HepG2 (cell line): Measurements from ENCODE around the gene FIBP. TPM values are rescaled to one million over a fixed set of nuclear protein-coding genes. Genes with fewer than 3 reads are reported as not detected.

Experiments used
- CC2D1A ChIP-seq: sonication (generic); formaldehyde crosslinking; IDR thresholded peaks from 2 replicates; pipeline ENCODE4 v1.8.1; 2023; ENCODE audit warnings: mild to moderate bottlenecking, missing genetic modification reagents
- EEA1 ChIP-seq: sonication (generic); formaldehyde crosslinking; IDR thresholded peaks from 2 replicates; pipeline ENCODE4 v1.5.1; 2020; ENCODE audit warnings: mild to moderate bottlenecking, missing genetic modification reagents, borderline replicate concordance
- GLMP ChIP-seq: sonication (generic); formaldehyde crosslinking; IDR thresholded peaks from 2 replicates; pipeline ENCODE4 v1.9.0; 2021; ENCODE audit warnings: missing genetic modification reagents, mild to moderate bottlenecking, borderline replicate concordance
- HNRNPH1 ChIP-seq: fragments of 200-400 bp; formaldehyde crosslinking; optimal IDR thresholded peaks from 2 replicates; pipeline ENCODE3; 2017; ENCODE audit warnings: mild to moderate bottlenecking, low read depth, low read length
- KLF15 ChIP-seq: sonication (generic); formaldehyde crosslinking; IDR thresholded peaks from 2 replicates; pipeline ENCODE4 v1.8.1; 2023; ENCODE audit warnings: borderline replicate concordance, mild to moderate bottlenecking, inconsistent platforms, missing genetic modification reagents, mixed read lengths
- RCOR2 ChIP-seq: IDR thresholded peaks from 2 replicates; pipeline ENCODE4 v1.6.1; 2016; ENCODE audit warnings: missing biosample characterization, missing genetic modification reagents
- SP2 ChIP-seq: sonication (generic); formaldehyde crosslinking; IDR thresholded peaks from 2 replicates; pipeline ENCODE4 v1.5.1; 2020; ENCODE audit warnings: mild to moderate bottlenecking, missing genetic modification reagents
- TMF1 ChIP-seq: sonication (generic); formaldehyde crosslinking; IDR thresholded peaks from 2 replicates; pipeline ENCODE4 v1.8.1; 2022; ENCODE audit warnings: low read depth, missing genetic modification reagents
- ZNF205 ChIP-seq: IDR thresholded peaks from 2 replicates; pipeline ENCODE4 v1.6.1; 2018; ENCODE audit warnings: missing biosample characterization, missing genetic modification reagents
- ZNF329 ChIP-seq: sonication (generic); formaldehyde crosslinking; IDR thresholded peaks from 2 replicates; pipeline ENCODE4 v1.9.0; 2021; ENCODE audit warnings: low read depth, mild to moderate bottlenecking, missing genetic modification reagents
- ZNF567 ChIP-seq: sonication (generic); formaldehyde crosslinking; IDR thresholded peaks from 2 replicates; pipeline ENCODE4 v1.8.1; 2023; ENCODE audit warnings: mild to moderate bottlenecking, missing genetic modification reagents, borderline replicate concordance
- polyA plus RNA-seq, 8 experiments: library from polyadenylated mRNA; depleted of rRNA in 3 of 8; stranded (reverse) in 7 of 8; unstranded in 1 of 8; fragments of >200 nt; fragmentation: Illumina TruSeq in 4 of 8; extraction: Trizol in 4 of 8; gene quantifications; 2 replicates each; pipeline versions ENCODE4 v1.2.1 to v1.2.3, GENCODE V29; 2011 to 2016; ENCODE audit warnings: low read depth in 4 of 8, missing spikeins in 1 of 8, mixed read lengths in 1 of 8; ENCODE audit not compliant: insufficient read depth in 1 of 8
- total RNA-seq, 5 experiments: library from RNA; depleted of rRNA; stranded (reverse); fragments of >200 nt; fragmentation: Illumina TruSeq; extraction: Trizol; gene quantifications; 2 replicates each; pipeline ENCODE4 v1.2.3, GENCODE V29; 2016; ENCODE audit warnings: low read depth in 1 of 5
- TF ChIP-seq, protein P1 (sequence below): sonication (generic); formaldehyde crosslinking; IDR thresholded peaks from 2 replicates; pipeline ENCODE4 v1.4.0; 2020; ENCODE audit warnings: mild to moderate bottlenecking, missing genetic modification reagents
- TF ChIP-seq, protein P2 (sequence below): sonication (generic); formaldehyde crosslinking; IDR thresholded peaks from 2 replicates; pipeline ENCODE4 v1.4.0; 2020; ENCODE audit warnings: missing genetic modification reagents
- TF ChIP-seq, protein P3 (sequence below): sonication (generic); formaldehyde crosslinking; IDR thresholded peaks from 2 replicates; pipeline ENCODE4 v1.4.0; 2020; ENCODE audit warnings: mild to moderate bottlenecking, missing genetic modification reagents
- TF ChIP-seq, protein P4 (sequence below): IDR thresholded peaks from 2 replicates; pipeline ENCODE4 v1.6.1; 2016

The FIBP gene
- total and polyA plus RNA-seq, 2 of the 13 experiments (the other 11 are each of a cell fraction or from before 2014, with no cell fraction given): 42.9 to 62.1 TPM

DNA sequence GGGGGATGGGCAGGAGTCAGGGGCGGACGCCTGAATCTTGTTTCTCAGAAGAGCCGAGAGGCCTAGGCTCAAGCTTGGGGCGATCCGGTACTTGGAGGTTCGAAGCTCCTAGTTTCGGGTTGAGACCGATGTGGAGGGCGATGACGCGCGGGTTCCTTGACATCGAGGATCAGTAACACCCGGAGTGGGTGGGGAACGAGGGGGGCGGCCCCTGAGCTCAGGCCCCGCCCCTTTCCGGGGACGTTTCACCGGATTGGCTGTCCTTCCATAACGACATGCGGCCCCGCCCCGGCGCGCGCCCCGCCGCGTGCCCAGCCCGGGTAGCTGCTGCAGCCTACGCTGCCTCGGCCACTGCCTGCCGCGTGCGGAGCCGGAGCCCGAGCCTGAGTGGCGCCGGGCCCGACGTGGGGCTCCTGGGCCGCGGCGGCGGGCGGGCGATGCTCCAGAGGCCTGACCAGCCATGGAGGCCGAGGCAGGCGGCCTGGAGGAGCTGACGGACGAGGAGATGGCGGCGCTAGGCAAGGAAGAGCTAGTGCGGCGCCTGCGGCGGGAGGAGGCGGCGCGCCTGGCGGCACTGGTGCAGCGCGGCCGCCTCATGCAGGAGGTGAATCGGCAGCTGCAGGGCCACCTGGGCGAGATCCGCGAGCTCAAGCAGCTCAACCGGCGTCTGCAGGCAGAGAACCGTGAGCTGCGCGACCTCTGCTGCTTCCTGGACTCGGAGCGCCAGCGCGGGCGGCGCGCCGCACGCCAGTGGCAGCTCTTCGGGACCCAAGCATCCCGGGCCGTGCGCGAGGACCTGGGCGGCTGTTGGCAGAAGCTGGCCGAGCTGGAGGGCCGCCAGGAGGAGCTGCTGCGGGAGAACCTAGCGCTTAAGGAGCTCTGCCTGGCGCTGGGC, 2.3 kb upstream of the FIBP start, which contains the start of gene CCDC85B (continued):
- TF ChIP-seq, protein P1, sequence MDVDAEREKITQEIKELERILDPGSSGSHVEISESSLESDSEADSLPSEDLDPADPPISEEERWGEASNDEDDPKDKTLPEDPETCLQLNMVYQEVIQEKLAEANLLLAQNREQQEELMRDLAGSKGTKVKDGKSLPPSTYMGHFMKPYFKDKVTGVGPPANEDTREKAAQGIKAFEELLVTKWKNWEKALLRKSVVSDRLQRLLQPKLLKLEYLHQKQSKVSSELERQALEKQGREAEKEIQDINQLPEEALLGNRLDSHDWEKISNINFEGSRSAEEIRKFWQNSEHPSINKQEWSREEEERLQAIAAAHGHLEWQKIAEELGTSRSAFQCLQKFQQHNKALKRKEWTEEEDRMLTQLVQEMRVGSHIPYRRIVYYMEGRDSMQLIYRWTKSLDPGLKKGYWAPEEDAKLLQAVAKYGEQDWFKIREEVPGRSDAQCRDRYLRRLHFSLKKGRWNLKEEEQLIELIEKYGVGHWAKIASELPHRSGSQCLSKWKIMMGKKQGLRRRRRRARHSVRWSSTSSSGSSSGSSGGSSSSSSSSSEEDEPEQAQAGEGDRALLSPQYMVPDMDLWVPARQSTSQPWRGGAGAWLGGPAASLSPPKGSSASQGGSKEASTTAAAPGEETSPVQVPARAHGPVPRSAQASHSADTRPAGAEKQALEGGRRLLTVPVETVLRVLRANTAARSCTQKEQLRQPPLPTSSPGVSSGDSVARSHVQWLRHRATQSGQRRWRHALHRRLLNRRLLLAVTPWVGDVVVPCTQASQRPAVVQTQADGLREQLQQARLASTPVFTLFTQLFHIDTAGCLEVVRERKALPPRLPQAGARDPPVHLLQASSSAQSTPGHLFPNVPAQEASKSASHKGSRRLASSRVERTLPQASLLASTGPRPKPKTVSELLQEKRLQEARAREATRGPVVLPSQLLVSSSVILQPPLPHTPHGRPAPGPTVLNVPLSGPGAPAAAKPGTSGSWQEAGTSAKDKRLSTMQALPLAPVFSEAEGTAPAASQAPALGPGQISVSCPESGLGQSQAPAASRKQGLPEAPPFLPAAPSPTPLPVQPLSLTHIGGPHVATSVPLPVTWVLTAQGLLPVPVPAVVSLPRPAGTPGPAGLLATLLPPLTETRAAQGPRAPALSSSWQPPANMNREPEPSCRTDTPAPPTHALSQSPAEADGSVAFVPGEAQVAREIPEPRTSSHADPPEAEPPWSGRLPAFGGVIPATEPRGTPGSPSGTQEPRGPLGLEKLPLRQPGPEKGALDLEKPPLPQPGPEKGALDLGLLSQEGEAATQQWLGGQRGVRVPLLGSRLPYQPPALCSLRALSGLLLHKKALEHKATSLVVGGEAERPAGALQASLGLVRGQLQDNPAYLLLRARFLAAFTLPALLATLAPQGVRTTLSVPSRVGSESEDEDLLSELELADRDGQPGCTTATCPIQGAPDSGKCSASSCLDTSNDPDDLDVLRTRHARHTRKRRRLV (CRISPR knock-in tag): no peak
- TF ChIP-seq ZNF329 (CRISPR knock-in tag): no peak
- no peak for TF ChIP-seq KLF15 (CRISPR knock-in tag)
- TF ChIP-seq, protein P2, sequence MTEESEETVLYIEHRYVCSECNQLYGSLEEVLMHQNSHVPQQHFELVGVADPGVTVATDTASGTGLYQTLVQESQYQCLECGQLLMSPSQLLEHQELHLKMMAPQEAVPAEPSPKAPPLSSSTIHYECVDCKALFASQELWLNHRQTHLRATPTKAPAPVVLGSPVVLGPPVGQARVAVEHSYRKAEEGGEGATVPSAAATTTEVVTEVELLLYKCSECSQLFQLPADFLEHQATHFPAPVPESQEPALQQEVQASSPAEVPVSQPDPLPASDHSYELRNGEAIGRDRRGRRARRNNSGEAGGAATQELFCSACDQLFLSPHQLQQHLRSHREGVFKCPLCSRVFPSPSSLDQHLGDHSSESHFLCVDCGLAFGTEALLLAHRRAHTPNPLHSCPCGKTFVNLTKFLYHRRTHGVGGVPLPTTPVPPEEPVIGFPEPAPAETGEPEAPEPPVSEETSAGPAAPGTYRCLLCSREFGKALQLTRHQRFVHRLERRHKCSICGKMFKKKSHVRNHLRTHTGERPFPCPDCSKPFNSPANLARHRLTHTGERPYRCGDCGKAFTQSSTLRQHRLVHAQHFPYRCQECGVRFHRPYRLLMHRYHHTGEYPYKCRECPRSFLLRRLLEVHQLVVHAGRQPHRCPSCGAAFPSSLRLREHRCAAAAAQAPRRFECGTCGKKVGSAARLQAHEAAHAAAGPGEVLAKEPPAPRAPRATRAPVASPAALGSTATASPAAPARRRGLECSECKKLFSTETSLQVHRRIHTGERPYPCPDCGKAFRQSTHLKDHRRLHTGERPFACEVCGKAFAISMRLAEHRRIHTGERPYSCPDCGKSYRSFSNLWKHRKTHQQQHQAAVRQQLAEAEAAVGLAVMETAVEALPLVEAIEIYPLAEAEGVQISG (CRISPR knock-in tag): peak; percentile 80
- TF ChIP-seq HNRNPH1: no peak
- no peak for TF ChIP-seq RCOR2
- no peak for TF ChIP-seq ZNF205
- TF ChIP-seq CC2D1A (CRISPR knock-in tag): no peak
- TF ChIP-seq, protein P3, sequence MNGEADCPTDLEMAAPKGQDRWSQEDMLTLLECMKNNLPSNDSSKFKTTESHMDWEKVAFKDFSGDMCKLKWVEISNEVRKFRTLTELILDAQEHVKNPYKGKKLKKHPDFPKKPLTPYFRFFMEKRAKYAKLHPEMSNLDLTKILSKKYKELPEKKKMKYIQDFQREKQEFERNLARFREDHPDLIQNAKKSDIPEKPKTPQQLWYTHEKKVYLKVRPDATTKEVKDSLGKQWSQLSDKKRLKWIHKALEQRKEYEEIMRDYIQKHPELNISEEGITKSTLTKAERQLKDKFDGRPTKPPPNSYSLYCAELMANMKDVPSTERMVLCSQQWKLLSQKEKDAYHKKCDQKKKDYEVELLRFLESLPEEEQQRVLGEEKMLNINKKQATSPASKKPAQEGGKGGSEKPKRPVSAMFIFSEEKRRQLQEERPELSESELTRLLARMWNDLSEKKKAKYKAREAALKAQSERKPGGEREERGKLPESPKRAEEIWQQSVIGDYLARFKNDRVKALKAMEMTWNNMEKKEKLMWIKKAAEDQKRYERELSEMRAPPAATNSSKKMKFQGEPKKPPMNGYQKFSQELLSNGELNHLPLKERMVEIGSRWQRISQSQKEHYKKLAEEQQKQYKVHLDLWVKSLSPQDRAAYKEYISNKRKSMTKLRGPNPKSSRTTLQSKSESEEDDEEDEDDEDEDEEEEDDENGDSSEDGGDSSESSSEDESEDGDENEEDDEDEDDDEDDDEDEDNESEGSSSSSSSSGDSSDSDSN (CRISPR knock-in tag): peak; percentile 82
- TF ChIP-seq, protein P4, sequence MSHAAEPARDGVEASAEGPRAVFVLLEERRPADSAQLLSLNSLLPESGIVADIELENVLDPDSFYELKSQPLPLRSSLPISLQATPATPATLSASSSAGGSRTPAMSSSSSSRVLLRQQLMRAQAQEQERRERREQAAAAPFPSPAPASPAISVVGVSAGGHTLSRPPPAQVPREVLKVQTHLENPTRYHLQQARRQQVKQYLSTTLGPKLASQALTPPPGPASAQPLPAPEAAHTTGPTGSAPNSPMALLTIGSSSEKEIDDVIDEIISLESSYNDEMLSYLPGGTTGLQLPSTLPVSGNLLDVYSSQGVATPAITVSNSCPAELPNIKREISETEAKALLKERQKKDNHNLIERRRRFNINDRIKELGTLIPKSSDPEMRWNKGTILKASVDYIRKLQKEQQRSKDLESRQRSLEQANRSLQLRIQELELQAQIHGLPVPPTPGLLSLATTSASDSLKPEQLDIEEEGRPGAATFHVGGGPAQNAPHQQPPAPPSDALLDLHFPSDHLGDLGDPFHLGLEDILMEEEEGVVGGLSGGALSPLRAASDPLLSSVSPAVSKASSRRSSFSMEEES (CRISPR knock-in tag): no peak; the same call in 1 of the 2 replicates
- no peak for TF ChIP-seq ZNF567
- peak; percentile 97 for TF ChIP-seq TMF1 (CRISPR knock-in tag)
- peak; percentile 87; the same call in 1 of the 2 replicates for TF ChIP-seq EEA1 (CRISPR knock-in tag)
- peak; percentile 57 for TF ChIP-seq SP2 (CRISPR knock-in tag)
- TF ChIP-seq GLMP (CRISPR knock-in tag): no peak
